Mesothelial cell of epicardium (in vitro differentiated cells): ENCODE data around the gene CAPZB. TPM values are rescaled to one million over a fixed set of nuclear protein-coding genes. Genes with fewer than 3 reads are reported as not detected.

Experiments used
- DNase-seq, 2 experiments: peaks; one replicate each; pipeline ENCODE4 v3.0.0; 2021; ENCODE audit warnings: low spot score in 2 of 2; ENCODE audit not compliant: unreplicated experiment in 2 of 2
- H3K27ac Mint-ChIP-seq: 2 replicates; pipeline ENCODE4 v1.8.0; 2021; ENCODE audit warnings: mixed read lengths
- H3K27me3 Mint-ChIP-seq: 2 replicates; pipeline ENCODE4 v1.8.0; 2021; ENCODE audit warnings: low read depth, mixed read lengths
- H3K36me3 Mint-ChIP-seq: 2 replicates; pipeline ENCODE4 v1.8.0; 2021; ENCODE audit warnings: mixed read lengths
- H3K4me1 Mint-ChIP-seq: 2 replicates; pipeline ENCODE4 v1.8.0; 2021; ENCODE audit warnings: mixed read lengths
- H3K4me3 Mint-ChIP-seq: 2 replicates; pipeline ENCODE4 v1.8.0; 2021; ENCODE audit warnings: mild to moderate bottlenecking, moderate library complexity, mixed read lengths
- H3K9me3 Mint-ChIP-seq: 2 replicates; pipeline ENCODE4 v1.8.0; 2021; ENCODE audit warnings: mixed read lengths
- total RNA-seq: library from RNA; stranded (reverse); gene quantifications from 3 replicates; pipeline ENCODE4 v1.2.1, GENCODE V29; 2021
- TF ChIP-seq, protein P1 (sequence below): fragments of 200-600 bp; sonication (generic); IDR thresholded peaks from one replicate; pipeline ENCODE4 v1.5.0; 2021; ENCODE audit warnings: antibody characterized with exemption; ENCODE audit not compliant: unreplicated experiment

CAPZB gene
- total RNA-seq, 1 donor from 2014 or later = 192 TPM

DNA sequence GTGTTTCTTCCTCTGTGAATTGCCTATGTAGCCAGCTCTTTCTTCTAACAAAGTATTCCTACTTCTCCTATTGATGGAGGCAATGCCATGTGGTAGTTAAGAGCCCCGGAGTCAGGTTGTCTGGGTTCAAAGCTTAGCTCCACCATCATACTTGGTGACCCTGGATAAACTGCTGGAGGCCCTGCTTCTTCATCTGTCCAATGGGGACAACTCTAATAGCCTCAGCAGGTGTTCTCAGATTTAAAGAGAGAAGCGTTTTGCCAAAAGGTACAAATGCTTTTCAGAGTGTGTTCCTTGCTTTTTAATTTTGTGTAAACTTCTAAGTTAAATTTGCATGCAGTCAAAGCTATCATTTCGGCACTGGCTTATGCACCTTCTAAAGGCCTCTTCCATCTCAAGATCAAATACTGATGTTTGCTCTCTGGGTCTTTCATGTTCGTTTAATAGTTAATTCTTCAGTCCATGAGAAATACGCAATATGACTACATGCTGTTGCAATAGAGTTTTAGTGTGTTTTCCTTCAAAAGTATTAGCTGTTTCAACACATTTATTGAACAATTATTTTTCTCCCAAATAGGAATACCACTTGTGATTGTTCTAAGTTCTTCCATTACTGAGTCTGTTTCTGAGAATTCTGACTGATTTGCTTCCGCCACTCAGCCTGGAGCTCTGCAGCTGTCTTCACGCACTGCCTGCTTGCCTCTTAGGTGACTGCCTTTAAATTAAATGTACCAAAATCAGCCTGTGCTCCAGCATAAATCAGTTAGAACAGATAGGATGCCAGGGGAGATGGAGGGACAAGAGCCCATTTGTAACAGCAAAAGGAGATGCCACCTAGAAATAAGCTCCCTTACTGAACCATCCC lies 75.6 kb downstream of the CAPZB start:
- Mint-ChIP-seq H3K36me3 (peaks cover 2% of the 10 kb centered on the region), H3K9me3 (no peaks in the 10 kb centered on the region), H3K4me3 (no peak overlapping the region), H3K27me3 (no peaks in the 10 kb centered on the region), H3K27ac (no peak overlapping the region), H3K4me1 (peaks cover 30% of the 10 kb centered on the region)
- TF ChIP-seq, protein P1, sequence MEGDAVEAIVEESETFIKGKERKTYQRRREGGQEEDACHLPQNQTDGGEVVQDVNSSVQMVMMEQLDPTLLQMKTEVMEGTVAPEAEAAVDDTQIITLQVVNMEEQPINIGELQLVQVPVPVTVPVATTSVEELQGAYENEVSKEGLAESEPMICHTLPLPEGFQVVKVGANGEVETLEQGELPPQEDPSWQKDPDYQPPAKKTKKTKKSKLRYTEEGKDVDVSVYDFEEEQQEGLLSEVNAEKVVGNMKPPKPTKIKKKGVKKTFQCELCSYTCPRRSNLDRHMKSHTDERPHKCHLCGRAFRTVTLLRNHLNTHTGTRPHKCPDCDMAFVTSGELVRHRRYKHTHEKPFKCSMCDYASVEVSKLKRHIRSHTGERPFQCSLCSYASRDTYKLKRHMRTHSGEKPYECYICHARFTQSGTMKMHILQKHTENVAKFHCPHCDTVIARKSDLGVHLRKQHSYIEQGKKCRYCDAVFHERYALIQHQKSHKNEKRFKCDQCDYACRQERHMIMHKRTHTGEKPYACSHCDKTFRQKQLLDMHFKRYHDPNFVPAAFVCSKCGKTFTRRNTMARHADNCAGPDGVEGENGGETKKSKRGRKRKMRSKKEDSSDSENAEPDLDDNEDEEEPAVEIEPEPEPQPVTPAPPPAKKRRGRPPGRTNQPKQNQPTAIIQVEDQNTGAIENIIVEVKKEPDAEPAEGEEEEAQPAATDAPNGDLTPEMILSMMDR = no peak
- DNase-seq = no peak

- Mint-ChIP-seq H3K4me3 (no peak overlapping the region), H3K36me3 (peaks cover 1% of the 10 kb centered on the region), H3K27me3 (no peaks in the 10 kb centered on the region), H3K4me1 (peaks cover 28% of the 10 kb centered on the region), H3K27ac (no peak overlapping the region), H3K9me3 (no peaks in the 10 kb centered on the region)
- no peak for DNase-seq
- TF ChIP-seq, protein P1 = no peak
Observed at GRCh38 chr1:19407494-19408096, 77.7 kb downstream of the CAPZB start.

DNA sequence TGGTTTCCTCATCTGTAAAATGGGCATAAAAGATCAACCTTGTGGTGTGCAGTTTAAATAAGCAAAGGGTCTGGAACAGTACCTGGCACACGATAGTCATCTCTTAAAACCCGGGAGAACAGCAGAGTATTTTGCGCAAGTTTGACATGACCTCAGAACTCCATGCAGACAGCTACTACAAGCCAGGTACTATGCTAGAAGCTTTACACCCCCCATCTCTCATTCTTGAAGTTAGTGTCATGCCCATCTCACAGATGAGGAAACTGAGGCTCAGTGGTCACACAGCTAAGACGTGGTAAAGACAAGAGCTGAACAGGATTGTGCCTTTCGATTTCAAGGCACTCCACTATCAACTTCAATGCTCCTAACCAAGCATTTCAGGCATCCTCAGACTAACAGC lies 78.7 kb downstream of the CAPZB start:
- H3K27ac Mint-ChIP-seq = no peak overlapping the region
- TF ChIP-seq, protein P1 = no peak
- peaks cover 30% of the 10 kb centered on the region for H3K4me1 Mint-ChIP-seq
- H3K36me3 Mint-ChIP-seq = no peaks in the 10 kb centered on the region
- no peak for DNase-seq
- no peaks in the 10 kb centered on the region for H3K27me3 Mint-ChIP-seq
- no peak overlapping the region for H3K4me3 Mint-ChIP-seq
- H3K9me3 Mint-ChIP-seq = no peaks in the 10 kb centered on the region

GRCh38 chr1:19405761-19406487 lies 79.4 kb downstream of the CAPZB start:
- Mint-ChIP-seq H3K4me1 (peaks cover 37% of the 10 kb centered on the region), H3K9me3 (no peaks in the 10 kb centered on the region), H3K27me3 (no peaks in the 10 kb centered on the region), H3K27ac (peak overlapping the region; percentile 55), H3K36me3 (no peaks in the 10 kb centered on the region), H3K4me3 (no peak overlapping the region)
- DNase-seq = no peak
- TF ChIP-seq, protein P1 = no peak

GRCh38 chr1:19405195-19405760 lies 80.1 kb downstream of the CAPZB start:
- TF ChIP-seq, protein P1 = no peak
- Mint-ChIP-seq H3K4me3 (no peak overlapping the region), H3K4me1 (peaks cover 44% of the 10 kb centered on the region), H3K27me3 (no peaks in the 10 kb centered on the region), H3K27ac (peak overlapping the region; percentile 55), H3K36me3 (no peaks in the 10 kb centered on the region), H3K9me3 (no peaks in the 10 kb centered on the region)
- no peak for DNase-seq
